A549 (cell line): ENCODE results near the gene MEX3B. TPM values are rescaled to one million over a fixed set of nuclear protein-coding genes. Genes with fewer than 3 reads are reported as not detected.

Experiments used
- ATAC-seq, 2 experiments: fragments of 200-7000 bp in 1 of 2; fragments of >200 bp in 1 of 2; cut with Nextera tagmentation in 1 of 2; cut with Tn5 transposase in 1 of 2; 3 replicates each; pipeline versions ENCODE4 v1.8.0 to v1.9.1; 2018 to 2020; ENCODE audit warnings: mild to moderate bottlenecking in 1 of 2, moderate library complexity in 1 of 2
- CTCF ChIA-PET: fragments of 300-600 bp; sonication (Branson Sonifier 250); formaldehyde crosslinking; extraction: SDS; loops from one replicate; lab custom pipeline; 2021; ENCODE audit warnings: antibody characterized with exemption, inconsistent platforms; lab: Yijun Ruan, JAX
- POLR2A ChIA-PET: fragments of 350-600 bp; formaldehyde crosslinking; extraction: SDS; loops from one replicate; lab custom pipeline; 2021; ENCODE audit warnings: antibody characterized with exemption, inconsistent platforms; lab: Yijun Ruan, JAX
- DNase-seq, 2 experiments: peaks; one replicate each; pipeline versions ENCODE4 v3.0.0 to v3.0.0-alpha.2; 2011 to 2016; ENCODE audit warnings: low read depth in 1 of 2, low spot score in 1 of 2
- FAIRE-seq: peaks from 2 replicates; lab custom pipeline; 2011; peaks lifted over from hg19 to GRCh38; lab: Jason Lieb, UNC
- H3K27ac ChIP-seq, 2 experiments: fragments of >200 bp; sonication (Bioruptor Twin); formaldehyde crosslinking; 3 replicates each; pipeline ENCODE4 v1.5.1; 2016 to 2017
- H3K4me1 ChIP-seq: fragments of >200 bp; sonication (Bioruptor Twin); formaldehyde crosslinking; 3 replicates; pipeline ENCODE4 v1.6.1; 2016
- H3K4me2 ChIP-seq: fragments of >200 bp; sonication (Bioruptor Twin); formaldehyde crosslinking; 3 replicates; pipeline ENCODE4 v1.6.1; 2016
- H3K4me3 ChIP-seq: fragments of >200 bp; sonication (Bioruptor Twin); formaldehyde crosslinking; 3 replicates; pipeline ENCODE4 v1.5.1; 2016
- H3K9me3 ChIP-seq: fragments of >200 bp; sonication (Bioruptor Twin); formaldehyde crosslinking; 3 replicates; pipeline ENCODE4 v1.6.1; 2016
- BHLHE40 ChIP-seq: IDR thresholded peaks from 2 replicates; pipeline ENCODE4 v1.6.1; 2012; ENCODE audit warnings: low read depth, low read length, inconsistent platforms
- CBX2 ChIP-seq: fragments of 200-600 bp; sonication (generic); IDR thresholded peaks from 2 replicates; pipeline ENCODE4 v1.6.1; 2016; ENCODE audit warnings: low read depth, mild to moderate bottlenecking, borderline replicate concordance
- CBX8 ChIP-seq: fragments of 200-600 bp; sonication (generic); IDR thresholded peaks from 2 replicates; pipeline ENCODE4 v1.6.1; 2016
- CEBPB ChIP-seq, 2 experiments: fragments of >200 bp in 1 of 2; sonication (Bioruptor Twin) in 1 of 2; formaldehyde crosslinking in 1 of 2; IDR thresholded peaks; 2 replicates each; pipeline ENCODE4 v1.6.1; 2012 to 2016
- CHD2 ChIP-seq: fragments of 150-350 bp; IDR thresholded peaks from 2 replicates; pipeline ENCODE4 v1.6.1; 2014; ENCODE audit warnings: low read length; ENCODE audit not compliant: partially characterized antibody
- EHMT2 ChIP-seq: fragments of 200-600 bp; sonication (generic); IDR thresholded peaks from 2 replicates; pipeline ENCODE4 v1.6.1; 2016; ENCODE audit warnings: antibody characterized with exemption, low read depth, mild to moderate bottlenecking, moderate library complexity
- FOSB ChIP-seq: fragments of 250-450 bp; sonication (Bioruptor Pico); IDR thresholded peaks from 2 replicates; pipeline ENCODE4 v1.5.0; 2020; ENCODE audit warnings: mild to moderate bottlenecking, moderate library complexity
- HDAC2 ChIP-seq: fragments of 200-600 bp; sonication (generic); IDR thresholded peaks from 2 replicates; pipeline ENCODE4 v1.6.1; 2016
- HEYL ChIP-seq: fragments of 250-450 bp; sonication (Bioruptor Pico); IDR thresholded peaks from 2 replicates; pipeline ENCODE4 v1.8.0; 2021; ENCODE audit warnings: mild to moderate bottlenecking, moderate library complexity
- HOXA7 ChIP-seq: fragments of 250-450 bp; sonication (Bioruptor Pico); IDR thresholded peaks from 2 replicates; pipeline ENCODE4 v1.5.0; 2020; ENCODE audit warnings: mild to moderate bottlenecking, moderate library complexity
- HOXB5 ChIP-seq: fragments of 250-450 bp; sonication (Bioruptor Pico); IDR thresholded peaks from 2 replicates; pipeline ENCODE4 v1.5.0; 2020; ENCODE audit warnings: mild to moderate bottlenecking, moderate library complexity
- KDM5A ChIP-seq: fragments of 200-600 bp; sonication (generic); IDR thresholded peaks from 2 replicates; pipeline ENCODE4 v1.6.1; 2016; ENCODE audit warnings: antibody characterized with exemption, mild to moderate bottlenecking
- MAFK ChIP-seq: fragments of 450-650 bp; IDR thresholded peaks from 2 replicates; pipeline ENCODE4 v1.6.1; 2014; ENCODE audit not compliant: partially characterized antibody
- NPAS2 ChIP-seq: fragments of 250-450 bp; sonication (Bioruptor Pico); IDR thresholded peaks from 2 replicates; pipeline ENCODE4 v1.8.0; 2022; ENCODE audit warnings: mild to moderate bottlenecking, moderate library complexity, borderline replicate concordance
- NR3C1 ChIP-seq: fragments of >200 bp; sonication (Bioruptor Twin); formaldehyde crosslinking; IDR thresholded peaks from 3 replicates; pipeline ENCODE4 v1.6.1; 2017
- PHF8 ChIP-seq: fragments of 200-600 bp; sonication (generic); IDR thresholded peaks from 2 replicates; pipeline ENCODE4 v1.6.1; 2016; ENCODE audit warnings: low read depth, mild to moderate bottlenecking, antibody characterized with exemption, moderate library complexity, borderline replicate concordance
- POLR2A ChIP-seq: IDR thresholded peaks from 2 replicates; pipeline ENCODE4 v1.6.1; 2012; ENCODE audit warnings: mild to moderate bottlenecking, low read length
- RARB ChIP-seq: fragments of 250-450 bp; sonication (Bioruptor Pico); IDR thresholded peaks from 2 replicates; pipeline ENCODE4 v1.8.0; 2021; ENCODE audit warnings: mild to moderate bottlenecking, moderate library complexity
- RNF2 ChIP-seq: fragments of 200-600 bp; sonication (generic); IDR thresholded peaks from 2 replicates; pipeline ENCODE4 v1.6.1; 2016; ENCODE audit warnings: low read depth, mild to moderate bottlenecking, antibody characterized with exemption, moderate library complexity, borderline replicate concordance
- ZC3H11A ChIP-seq: fragments of 450-650 bp; IDR thresholded peaks from 2 replicates; pipeline ENCODE4 v1.6.1; 2014; ENCODE audit warnings: antibody characterized with exemption, mild to moderate bottlenecking
- ZFP36 ChIP-seq: fragments of 450-650 bp; IDR thresholded peaks from 2 replicates; pipeline ENCODE4 v1.6.1; 2014; ENCODE audit warnings: borderline replicate concordance; ENCODE audit not compliant: partially characterized antibody
- WGBS: methylation state at CpG from one replicate; pipeline ENCODE4 v1.1.6; 2017; ENCODE audit errors: missing lambda C conversion rate; 5-methylcytosine and 5-hydroxymethylcytosine counted together
- polyA plus RNA-seq, 4 experiments: library from polyadenylated mRNA; depleted of rRNA in 3 of 4; stranded (reverse); fragments of >200 nt; fragmentation: RNase III in 1 of 4; extraction: RNeasy Plus Mini Kit Qiagen cat#74134 plus additional on column Dnase treatment in 1 of 4; gene quantifications; 2 replicates in 3 of 4; 3 replicates in 1 of 4; pipeline ENCODE4 v1.2.3, GENCODE V29; 2011 to 2017
- TF ChIP-seq, protein P1 (sequence below): IDR thresholded peaks from 2 replicates; pipeline ENCODE4 v1.6.1; 2012

MEX3B gene
- polyA plus RNA-seq, 2 of the 4 experiments (the other 2 are of a cell fraction): 2.3 to 4.2 TPM

DNA sequence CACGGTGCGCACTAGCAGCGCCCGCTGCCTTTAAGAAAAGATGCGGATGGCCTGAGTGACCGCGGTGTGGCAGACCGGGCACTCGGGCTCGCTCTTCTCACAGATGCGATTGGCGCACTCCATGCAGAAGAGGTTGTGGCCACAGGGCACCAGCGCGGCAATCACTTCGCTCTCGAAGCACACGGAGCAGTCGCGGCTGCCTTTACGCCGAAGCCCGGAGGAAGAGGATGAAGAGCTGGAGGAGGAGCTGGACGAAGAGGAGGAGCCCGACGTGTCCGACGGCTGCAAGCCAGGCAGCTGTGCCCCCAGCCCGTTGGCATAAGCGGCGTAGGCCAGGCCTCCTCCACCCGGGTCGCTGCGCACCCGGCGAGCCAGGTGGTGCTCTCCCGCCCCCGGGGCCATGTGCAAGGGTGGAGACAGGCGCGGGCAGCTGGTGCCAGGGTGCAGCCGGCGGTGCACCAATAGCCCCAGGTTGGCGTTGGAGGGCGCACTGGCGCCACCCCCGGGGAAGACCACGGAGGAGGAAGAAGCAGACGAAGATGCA is 2.6 kb downstream of the MEX3B start:
- CTCF ChIA-PET: interaction anchor here (0.6 kb wide), 1 partner anchor 9 kb away, joined by 4 read pairs; no protein-coding TSS in a partner anchor
- Histone ChIP-seq H3K4me3 (no peak overlapping the region), H3K27ac (no peak overlapping the region), H3K4me1 (peaks cover 11% of the 10 kb centered on the region; the same call in 2 of the 3 replicates), H3K9me3 (no peaks in the 10 kb centered on the region), H3K4me2 (no peak overlapping the region)
- POLR2A ChIA-PET: no interaction called here
- ATAC-seq (no peak), DNase-seq (no peak)
- 96% methylated on average over 38 of the region's 47 CpGs for WGBS
- no peak for TF ChIP-seq MAFK
- no peak for TF ChIP-seq PHF8
- no peak for TF ChIP-seq RARB (CRISPR knock-in tag)
- no peak for TF ChIP-seq RNF2
- no peak for TF ChIP-seq HOXB5 (CRISPR knock-in tag)
- no peak for TF ChIP-seq POLR2A
- TF ChIP-seq BHLHE40: no peak
- TF ChIP-seq CEBPB (IDR thresholded peaks at IDR 0.05): no peak
- no peak for TF ChIP-seq HOXA7 (CRISPR knock-in tag)
- TF ChIP-seq NR3C1: no peak
- no peak for TF ChIP-seq CBX2
- TF ChIP-seq, all 56 proteins: peak for 0
- FAIRE-seq: no peak

DNA sequence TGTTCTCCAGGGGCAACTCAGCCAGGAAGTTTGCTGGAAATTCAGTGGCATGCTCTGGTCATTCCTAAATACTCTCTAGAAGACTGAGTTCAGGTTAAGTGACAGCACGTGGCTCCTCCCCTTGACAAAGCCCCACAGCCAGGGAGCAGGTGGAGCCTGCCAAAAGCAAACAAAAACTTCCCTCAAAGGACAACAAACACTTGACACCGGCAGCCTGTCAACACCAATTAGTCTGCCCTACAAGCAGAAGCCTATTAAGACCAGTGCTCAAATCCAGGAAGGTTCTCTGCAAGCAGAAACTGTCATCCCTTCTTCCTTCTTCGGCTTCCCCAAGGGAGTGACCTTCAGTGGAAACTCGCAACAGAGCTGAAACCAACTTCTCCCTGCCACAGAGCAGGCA is 5.0 kb downstream of the MEX3B start:
- TF ChIP-seq KDM5A (no peak), CBX8 (no peak), RARB (CRISPR knock-in tag) (no peak), RNF2 (no peak), CHD2 (no peak), NPAS2 (CRISPR knock-in tag) (no peak)
- TF ChIP-seq, protein P1, sequence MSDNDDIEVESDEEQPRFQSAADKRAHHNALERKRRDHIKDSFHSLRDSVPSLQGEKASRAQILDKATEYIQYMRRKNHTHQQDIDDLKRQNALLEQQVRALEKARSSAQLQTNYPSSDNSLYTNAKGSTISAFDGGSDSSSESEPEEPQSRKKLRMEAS: no peak
- DNase-seq: no peak
- POLR2A ChIA-PET: no interaction called here
- no peak for FAIRE-seq
- H3K4me3 ChIP-seq: no peak overlapping the region
- no peak for ATAC-seq
- peaks cover 11% of the 10 kb centered on the region; the same call in 2 of the 3 replicates for H3K4me1 ChIP-seq
- H3K4me2 ChIP-seq: no peak overlapping the region
- H3K9me3 ChIP-seq: no peaks in the 10 kb centered on the region
- 51% methylated on average over 4 of the region's 4 CpGs for WGBS
- no peak overlapping the region for H3K27ac ChIP-seq
- CTCF ChIA-PET: interaction anchor here (0.6 to 1.0 kb wide), 2 partner anchors 89 to 525 kb away, joined by 3 read pairs; no protein-coding TSS in a partner anchor

DNA sequence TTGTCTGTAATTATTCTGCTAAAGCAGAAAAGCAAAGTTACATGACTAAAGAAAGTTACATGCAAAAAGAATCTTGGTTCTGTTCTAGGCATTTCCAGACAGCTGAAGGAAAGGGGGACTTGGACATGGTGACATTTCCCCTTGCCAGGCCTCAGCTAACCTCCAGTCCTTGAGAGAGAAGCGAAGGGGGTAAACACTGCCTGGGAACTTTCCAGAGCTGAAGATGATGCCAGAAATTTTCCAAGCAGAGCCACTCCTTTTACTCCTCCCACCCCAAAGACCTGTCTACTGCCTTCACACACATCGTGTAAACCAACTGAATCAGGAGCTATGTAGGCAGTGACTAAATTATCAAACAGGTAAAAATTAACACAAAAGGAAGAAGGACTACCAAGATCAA is 5.4 kb downstream of the MEX3B start:
- CTCF ChIA-PET: interaction anchor here (0.6 to 1.3 kb wide), 4 partner anchors 8 to 559 kb away, joined by 3 to 4 read pairs (median 3); no protein-coding TSS in a partner anchor
- H3K27ac ChIP-seq: no peak overlapping the region
- no peak for ATAC-seq
- H3K9me3 ChIP-seq: no peaks in the 10 kb centered on the region
- no peak overlapping the region for H3K4me3 ChIP-seq
- no peak overlapping the region for H3K4me2 ChIP-seq
- FAIRE-seq: no peak
- TF ChIP-seq NR3C1 (no peak), EHMT2 (no peak), PHF8 (no peak), FOSB (CRISPR knock-in tag) (no peak), NPAS2 (CRISPR knock-in tag) (no peak), ZFP36 (no peak), HDAC2 (no peak), ZC3H11A (no peak), BHLHE40 (no peak)
- no peak for DNase-seq
- WGBS: 53% methylated on average over 2 of the region's 2 CpGs
- POLR2A ChIA-PET: no interaction called here
- H3K4me1 ChIP-seq: peaks cover 11% of the 10 kb centered on the region; the same call in 2 of the 3 replicates

DNA sequence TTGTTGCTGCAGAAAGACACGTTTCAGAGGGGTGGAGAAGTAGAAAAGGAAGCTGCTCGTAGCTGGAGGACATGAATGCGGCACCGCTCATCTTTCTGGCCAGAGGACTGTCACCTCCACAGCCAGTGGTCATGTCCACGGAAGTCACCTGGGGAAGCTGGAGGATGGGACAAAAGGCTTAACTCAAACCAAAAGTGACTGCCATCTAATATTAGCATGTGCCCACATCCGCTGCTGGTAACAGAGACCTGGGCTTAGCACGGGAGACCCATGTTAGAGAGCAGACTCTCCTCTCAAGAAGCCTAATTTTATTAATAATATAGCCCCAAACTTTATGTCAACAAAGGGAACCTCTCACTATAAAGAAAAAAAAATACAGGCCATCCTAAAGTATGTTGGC is 5.9 kb downstream of the MEX3B start:
- Histone ChIP-seq H3K9me3 (no peaks in the 10 kb centered on the region), H3K4me2 (no peak overlapping the region), H3K4me3 (no peak overlapping the region), H3K4me1 (peaks cover 11% of the 10 kb centered on the region; the same call in 2 of the 3 replicates), H3K27ac (no peak overlapping the region)
- POLR2A ChIA-PET: no interaction called here
- 69% methylated on average over 7 of the region's 7 CpGs for WGBS
- no peak for ATAC-seq
- no peak for DNase-seq
- FAIRE-seq: no peak
- TF ChIP-seq HOXB5 (CRISPR knock-in tag) (no peak), HEYL (CRISPR knock-in tag) (no peak)
- CTCF ChIA-PET: interaction anchor here (0.7 to 1.3 kb wide), 5 partner anchors 8 to 559 kb away, joined by 3 to 4 read pairs (median 3); no protein-coding TSS in a partner anchor
